Ishikawa (cell line): Measurements from ENCODE around the gene SNRPB2.

Experiments
- CEBPB ChIP-seq: IDR thresholded peaks from 2 replicates; pipeline ENCODE4 v1.6.1; 2012
- EGR1 ChIP-seq: IDR thresholded peaks from 2 replicates; pipeline ENCODE4 v1.6.1; 2012
- RAD21 ChIP-seq: IDR thresholded peaks from 2 replicates; pipeline ENCODE4 v1.6.1; 2012; ENCODE audit warnings: low read depth
- TAF1 ChIP-seq: IDR thresholded peaks from 2 replicates; pipeline ENCODE4 v1.6.1; 2012; ENCODE audit warnings: low read depth, mild to moderate bottlenecking
- TEAD4 ChIP-seq: IDR thresholded peaks from 2 replicates; pipeline ENCODE4 v1.6.1; 2012
- YY1 ChIP-seq: IDR thresholded peaks from 2 replicates; pipeline ENCODE4 v1.6.1; 2012; ENCODE audit warnings: low read depth
- TF ChIP-seq, protein P1 (sequence below): IDR thresholded peaks from 2 replicates; pipeline ENCODE4 v1.6.1; 2012; ENCODE audit warnings: low read depth, mild to moderate bottlenecking
- TF ChIP-seq, protein P2 (sequence below): IDR thresholded peaks from 2 replicates; pipeline ENCODE4 v1.6.1; 2012

DNA sequence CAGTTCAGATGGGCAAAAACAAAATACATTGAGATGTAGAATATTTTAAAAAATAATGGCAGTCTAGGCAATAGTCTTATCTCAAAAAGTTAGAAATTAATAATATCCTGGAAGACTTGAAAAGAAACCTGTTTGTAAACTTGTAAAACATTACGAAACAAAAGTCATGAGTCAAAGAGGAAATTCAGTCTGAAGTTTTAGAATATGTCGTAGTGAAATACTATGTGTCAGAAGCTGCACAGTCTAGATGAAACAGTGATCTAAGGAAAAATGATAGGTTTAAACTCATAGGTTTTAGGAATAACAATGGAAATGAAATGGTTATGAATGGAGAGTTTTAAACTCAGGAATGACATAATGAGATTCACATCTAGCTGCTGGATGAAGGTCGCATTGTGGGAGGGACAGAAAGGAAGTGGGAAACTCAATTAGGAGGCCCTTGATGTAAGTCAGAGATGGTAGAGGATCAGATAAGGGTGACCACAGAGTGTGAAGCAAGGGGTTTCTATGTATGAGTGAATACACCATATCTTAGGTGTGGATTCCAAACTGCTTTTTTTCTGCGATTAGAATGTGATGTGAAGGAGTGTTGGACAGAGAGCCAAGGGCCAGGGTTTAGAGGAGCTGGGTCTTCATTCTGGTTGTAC is 2.8 kb downstream of the SNRPB2 start:
- TF ChIP-seq YY1 (no peak), RAD21 (no peak), TEAD4 (no peak), TAF1 (no peak), EGR1 (no peak), CEBPB (no peak)
- TF ChIP-seq, protein P1, sequence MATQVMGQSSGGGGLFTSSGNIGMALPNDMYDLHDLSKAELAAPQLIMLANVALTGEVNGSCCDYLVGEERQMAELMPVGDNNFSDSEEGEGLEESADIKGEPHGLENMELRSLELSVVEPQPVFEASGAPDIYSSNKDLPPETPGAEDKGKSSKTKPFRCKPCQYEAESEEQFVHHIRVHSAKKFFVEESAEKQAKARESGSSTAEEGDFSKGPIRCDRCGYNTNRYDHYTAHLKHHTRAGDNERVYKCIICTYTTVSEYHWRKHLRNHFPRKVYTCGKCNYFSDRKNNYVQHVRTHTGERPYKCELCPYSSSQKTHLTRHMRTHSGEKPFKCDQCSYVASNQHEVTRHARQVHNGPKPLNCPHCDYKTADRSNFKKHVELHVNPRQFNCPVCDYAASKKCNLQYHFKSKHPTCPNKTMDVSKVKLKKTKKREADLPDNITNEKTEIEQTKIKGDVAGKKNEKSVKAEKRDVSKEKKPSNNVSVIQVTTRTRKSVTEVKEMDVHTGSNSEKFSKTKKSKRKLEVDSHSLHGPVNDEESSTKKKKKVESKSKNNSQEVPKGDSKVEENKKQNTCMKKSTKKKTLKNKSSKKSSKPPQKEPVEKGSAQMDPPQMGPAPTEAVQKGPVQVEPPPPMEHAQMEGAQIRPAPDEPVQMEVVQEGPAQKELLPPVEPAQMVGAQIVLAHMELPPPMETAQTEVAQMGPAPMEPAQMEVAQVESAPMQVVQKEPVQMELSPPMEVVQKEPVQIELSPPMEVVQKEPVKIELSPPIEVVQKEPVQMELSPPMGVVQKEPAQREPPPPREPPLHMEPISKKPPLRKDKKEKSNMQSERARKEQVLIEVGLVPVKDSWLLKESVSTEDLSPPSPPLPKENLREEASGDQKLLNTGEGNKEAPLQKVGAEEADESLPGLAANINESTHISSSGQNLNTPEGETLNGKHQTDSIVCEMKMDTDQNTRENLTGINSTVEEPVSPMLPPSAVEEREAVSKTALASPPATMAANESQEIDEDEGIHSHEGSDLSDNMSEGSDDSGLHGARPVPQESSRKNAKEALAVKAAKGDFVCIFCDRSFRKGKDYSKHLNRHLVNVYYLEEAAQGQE, result no peak
- TF ChIP-seq, protein P2, sequence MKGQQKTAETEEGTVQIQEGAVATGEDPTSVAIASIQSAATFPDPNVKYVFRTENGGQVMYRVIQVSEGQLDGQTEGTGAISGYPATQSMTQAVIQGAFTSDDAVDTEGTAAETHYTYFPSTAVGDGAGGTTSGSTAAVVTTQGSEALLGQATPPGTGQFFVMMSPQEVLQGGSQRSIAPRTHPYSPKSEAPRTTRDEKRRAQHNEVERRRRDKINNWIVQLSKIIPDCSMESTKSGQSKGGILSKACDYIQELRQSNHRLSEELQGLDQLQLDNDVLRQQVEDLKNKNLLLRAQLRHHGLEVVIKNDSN, result no peak
